CD8-positive, alpha-beta memory T cell (primary cell): ENCODE measurements around the gene WIPF3. TPM values are rescaled to one million over a fixed set of nuclear protein-coding genes. Genes with fewer than 3 reads are reported as not detected.
A peak's percentile ranks its signal among the peaks of the same experiment; 100 is the strongest.

ENCODE experiments used
- CTCF ChIA-PET: fragments of 350-600 bp; sonication (Branson Sonifier 250); formaldehyde crosslinking; loops from one replicate; lab custom pipeline; 2021; ENCODE audit warnings: antibody characterized with exemption; lab: Charles Lee
- POLR2A ChIA-PET: fragments of 350-600 bp; sonication (Branson Sonifier 250); formaldehyde crosslinking; loops from one replicate; lab custom pipeline; 2021; ENCODE audit warnings: antibody characterized with exemption; lab: Charles Lee
- DNase-seq, 5 donors: peaks; one replicate each; pipeline versions ENCODE4 v3.0.0 to v3.0.0-alpha.2; 2020 to 2022; ENCODE audit warnings: mixed read lengths in 1 of 5
- H3K27ac ChIP-seq: one replicate; pipeline ENCODE4 v1.7.0; 2013; ENCODE audit warnings: low read depth, mild to moderate bottlenecking, low read length, moderate library complexity
- H3K27me3 ChIP-seq: 2 replicates; pipeline ENCODE4 v1.7.0; 2013; ENCODE audit warnings: low read length, mild to moderate bottlenecking; ENCODE audit not compliant: insufficient read depth, poor library complexity, severe bottlenecking
- H3K36me3 ChIP-seq: 2 replicates; pipeline ENCODE4 v1.7.0; 2013; ENCODE audit warnings: mild to moderate bottlenecking, low read length, moderate library complexity; ENCODE audit not compliant: insufficient read depth
- H3K4me1 ChIP-seq: 2 replicates; pipeline ENCODE4 v1.7.0; 2013; ENCODE audit warnings: mild to moderate bottlenecking, low read length, moderate library complexity; ENCODE audit not compliant: insufficient read depth
- H3K4me3 ChIP-seq: 2 replicates; pipeline ENCODE4 v1.7.0; 2013; ENCODE audit warnings: mild to moderate bottlenecking, low read length
- H3K9me3 ChIP-seq: 2 replicates; pipeline ENCODE4 v1.7.0; 2013; ENCODE audit warnings: mild to moderate bottlenecking, low read length
- H3K27ac Mint-ChIP-seq, 8 donors: one replicate each; pipeline ENCODE4 v1.8.0; 2020 to 2021; ENCODE audit warnings: mixed read lengths in 8 of 8, mild to moderate bottlenecking in 6 of 8, inconsistent platforms in 3 of 8, moderate library complexity in 3 of 8
- H3K27me3 Mint-ChIP-seq, 2 donors: one replicate each; pipeline ENCODE4 v1.8.0; 2020 to 2021; ENCODE audit warnings: mixed read lengths in 2 of 2, mild to moderate bottlenecking in 1 of 2, moderate library complexity in 1 of 2
- H3K36me3 Mint-ChIP-seq, 3 donors: one replicate each; pipeline ENCODE4 v1.8.0; 2020 to 2021; ENCODE audit warnings: mixed read lengths in 3 of 3, inconsistent platforms in 1 of 3, mild to moderate bottlenecking in 1 of 3
- H3K4me1 Mint-ChIP-seq, 3 donors: one replicate each; pipeline ENCODE4 v1.8.0; 2020 to 2021; ENCODE audit warnings: mixed read lengths in 3 of 3, inconsistent platforms in 1 of 3, mild to moderate bottlenecking in 1 of 3
- H3K4me3 Mint-ChIP-seq, 7 donors: one replicate each; pipeline ENCODE4 v1.8.0; 2020 to 2021; ENCODE audit warnings: mixed read lengths in 7 of 7, mild to moderate bottlenecking in 6 of 7, moderate library complexity in 4 of 7, inconsistent platforms in 2 of 7
- H3K9me3 Mint-ChIP-seq, 5 donors: one replicate each; pipeline ENCODE4 v1.8.0; 2020 to 2022; ENCODE audit warnings: mixed read lengths in 5 of 5, mild to moderate bottlenecking in 3 of 5, moderate library complexity in 2 of 5, inconsistent platforms in 1 of 5
- polyA plus RNA-seq: library from polyadenylated mRNA; unstranded; fragments of 300-500 nt; fragmentation: Illumina TruSeq; gene quantifications from one replicate; pipeline ENCODE4 v1.2.3, GENCODE V29; 2021
- total RNA-seq, 2 experiments: library from RNA; stranded (reverse); gene quantifications; one replicate each; pipeline ENCODE4 v1.2.3, GENCODE V29; 2021

The WIPF3 gene
- total and polyA plus RNA-seq, 3 experiments from 2014 or later = not detected

GRCh38 chr7:29917641-29918040, 111.3 kb downstream of the WIPF3 start:
- Histone ChIP-seq H3K36me3 (no peaks in the 10 kb centered on the region), H3K4me3 (no peak overlapping the region), H3K9me3 (no peaks in the 10 kb centered on the region), H3K4me1 (no peaks in the 10 kb centered on the region), H3K27ac (no peak overlapping the region), H3K27me3 (no peaks in the 10 kb centered on the region)
- ChIA-PET CTCF (no interaction called here), POLR2A (no interaction called here)
- Mint-ChIP-seq H3K4me1 (no peaks in the 10 kb centered on the region), H3K9me3 (no peaks in the 10 kb centered on the region), H3K36me3 (no peaks in the 10 kb centered on the region), H3K27me3 (peaks cover 10 to 28% of the 10 kb centered on the region in 2 donors), H3K27ac (no peak overlapping the region), H3K4me3 (no peak overlapping the region)
- DNase-seq = no peak

DNA sequence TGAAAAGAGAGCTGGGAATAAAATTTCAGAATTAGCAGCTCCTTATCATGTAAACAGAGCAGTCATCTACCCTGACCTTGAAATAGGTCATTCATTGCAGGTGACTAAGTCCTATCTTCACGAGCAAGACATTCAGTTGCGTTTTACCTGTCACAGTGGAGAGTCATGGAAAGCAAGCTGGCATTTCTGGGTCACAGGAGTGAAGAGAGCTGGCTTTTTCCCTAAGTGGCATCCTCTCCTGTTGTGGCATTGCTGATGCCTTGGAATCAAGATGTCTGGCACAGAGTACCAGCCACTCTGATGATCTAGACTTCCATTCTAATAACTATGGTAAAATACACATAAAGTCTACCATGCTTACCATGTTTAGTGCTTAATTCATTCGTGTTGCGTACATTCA, 112.5 kb downstream of the WIPF3 start:
- Histone ChIP-seq H3K27me3 (no peaks in the 10 kb centered on the region), H3K4me1 (no peaks in the 10 kb centered on the region), H3K9me3 (no peaks in the 10 kb centered on the region), H3K4me3 (no peak overlapping the region), H3K36me3 (no peaks in the 10 kb centered on the region), H3K27ac (no peak overlapping the region)
- POLR2A ChIA-PET = no interaction called here
- Mint-ChIP-seq H3K36me3 (no peaks in the 10 kb centered on the region), H3K4me1 (no peaks in the 10 kb centered on the region), H3K27me3 (peaks cover 12 to 33% of the 10 kb centered on the region in 2 donors), H3K9me3 (no peaks in the 10 kb centered on the region), H3K27ac (no peak overlapping the region), H3K4me3 (no peak overlapping the region)
- CTCF ChIA-PET = no interaction called here
- DNase-seq = no peak

GRCh38 chr7:29919790-29920189, 113.5 kb downstream of the WIPF3 start:
- Mint-ChIP-seq H3K4me3 (no peak overlapping the region), H3K27me3 (peaks cover 15 to 36% of the 10 kb centered on the region in 2 donors), H3K4me1 (no peaks in the 10 kb centered on the region), H3K36me3 (no peaks in the 10 kb centered on the region), H3K9me3 (no peaks in the 10 kb centered on the region), H3K27ac (no peak overlapping the region)
- POLR2A ChIA-PET = no interaction called here
- H3K36me3 ChIP-seq = no peaks in the 10 kb centered on the region
- H3K4me3 ChIP-seq = no peak overlapping the region
- CTCF ChIA-PET = interaction anchor here (2.4 to 3.3 kb wide), 3 partner anchors 10 to 997 kb away, joined by 11 to 20 read pairs (median 12); no protein-coding TSS in a partner anchor
- no peak for DNase-seq
- H3K9me3 ChIP-seq = no peaks in the 10 kb centered on the region
- H3K27me3 ChIP-seq = no peaks in the 10 kb centered on the region
- no peak overlapping the region for H3K27ac ChIP-seq
- H3K4me1 ChIP-seq = no peaks in the 10 kb centered on the region

GRCh38 chr7:29920491-29920890, 114.2 kb downstream of the WIPF3 start:
- Histone ChIP-seq H3K4me3 (no peak overlapping the region), H3K4me1 (no peaks in the 10 kb centered on the region), H3K36me3 (no peaks in the 10 kb centered on the region), H3K27me3 (no peaks in the 10 kb centered on the region), H3K27ac (no peak overlapping the region), H3K9me3 (no peaks in the 10 kb centered on the region)
- no peak for DNase-seq
- CTCF ChIA-PET = interaction anchor here (1.3 to 3.3 kb wide), 6 partner anchors 8 to 998 kb away, joined by 3 to 20 read pairs (median 9); no protein-coding TSS in a partner anchor
- no peaks in the 10 kb centered on the region for H3K4me1 Mint-ChIP-seq
- H3K9me3 Mint-ChIP-seq = no peaks in the 10 kb centered on the region
- no peaks in the 10 kb centered on the region for H3K36me3 Mint-ChIP-seq
- POLR2A ChIA-PET = interaction anchor here (0.6 kb wide), 1 partner anchor 684 kb away, joined by 8 read pairs; no protein-coding TSS in a partner anchor
- peak overlapping the region in 1 of 8 donors; percentile 30 for H3K27ac Mint-ChIP-seq
- no peak overlapping the region for H3K4me3 Mint-ChIP-seq
- peaks cover 9 to 35% of the 10 kb centered on the region in 2 donors for H3K27me3 Mint-ChIP-seq

DNA sequence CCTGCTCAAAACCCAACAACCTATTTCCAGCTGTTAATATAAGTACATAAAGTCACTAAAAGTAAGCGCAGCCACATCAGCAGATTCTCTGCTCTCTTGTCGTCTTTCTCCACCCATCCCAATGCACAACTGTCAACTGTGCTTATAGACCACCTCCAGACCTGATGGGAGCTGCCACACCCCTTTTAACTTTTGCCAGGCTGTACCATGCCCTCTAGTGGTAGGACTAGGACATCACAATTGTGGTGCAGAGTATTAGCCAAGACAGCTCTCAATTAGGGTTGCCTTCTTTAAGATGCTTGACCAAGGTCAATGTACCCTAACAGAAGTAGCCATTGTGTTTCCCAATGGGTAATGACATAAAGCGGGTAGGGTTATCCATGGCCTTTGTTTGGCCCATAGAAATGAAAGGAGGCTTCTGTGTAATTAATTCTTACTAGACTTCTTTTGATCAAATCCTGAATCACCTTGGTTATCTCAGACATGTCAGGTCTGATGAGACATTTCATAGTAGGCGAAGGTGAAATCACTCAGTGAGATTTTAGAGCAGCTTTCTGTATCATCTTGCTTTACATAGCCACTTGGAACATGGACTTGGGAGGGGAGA, 115.2 kb downstream of the WIPF3 start:
- no peak overlapping the region for H3K27ac ChIP-seq
- Mint-ChIP-seq H3K36me3 (no peaks in the 10 kb centered on the region), H3K27me3 (peaks cover 7 to 33% of the 10 kb centered on the region in 2 donors), H3K4me1 (no peaks in the 10 kb centered on the region), H3K27ac (no peak overlapping the region), H3K9me3 (no peaks in the 10 kb centered on the region), H3K4me3 (no peak overlapping the region)
- ChIA-PET CTCF (interaction anchor here (0.6 to 3.3 kb wide), 9 partner anchors 9 to 999 kb away, joined by 3 to 20 read pairs (median 3); no protein-coding TSS in a partner anchor), POLR2A (no interaction called here)
- H3K36me3 ChIP-seq = no peaks in the 10 kb centered on the region
- DNase-seq = peak in 4 of 5 donors; percentile 7 to 49 (median 38)
- no peaks in the 10 kb centered on the region for H3K4me1 ChIP-seq
- H3K9me3 ChIP-seq = no peaks in the 10 kb centered on the region
- H3K4me3 ChIP-seq = no peak overlapping the region
- H3K27me3 ChIP-seq = no peaks in the 10 kb centered on the region

DNA sequence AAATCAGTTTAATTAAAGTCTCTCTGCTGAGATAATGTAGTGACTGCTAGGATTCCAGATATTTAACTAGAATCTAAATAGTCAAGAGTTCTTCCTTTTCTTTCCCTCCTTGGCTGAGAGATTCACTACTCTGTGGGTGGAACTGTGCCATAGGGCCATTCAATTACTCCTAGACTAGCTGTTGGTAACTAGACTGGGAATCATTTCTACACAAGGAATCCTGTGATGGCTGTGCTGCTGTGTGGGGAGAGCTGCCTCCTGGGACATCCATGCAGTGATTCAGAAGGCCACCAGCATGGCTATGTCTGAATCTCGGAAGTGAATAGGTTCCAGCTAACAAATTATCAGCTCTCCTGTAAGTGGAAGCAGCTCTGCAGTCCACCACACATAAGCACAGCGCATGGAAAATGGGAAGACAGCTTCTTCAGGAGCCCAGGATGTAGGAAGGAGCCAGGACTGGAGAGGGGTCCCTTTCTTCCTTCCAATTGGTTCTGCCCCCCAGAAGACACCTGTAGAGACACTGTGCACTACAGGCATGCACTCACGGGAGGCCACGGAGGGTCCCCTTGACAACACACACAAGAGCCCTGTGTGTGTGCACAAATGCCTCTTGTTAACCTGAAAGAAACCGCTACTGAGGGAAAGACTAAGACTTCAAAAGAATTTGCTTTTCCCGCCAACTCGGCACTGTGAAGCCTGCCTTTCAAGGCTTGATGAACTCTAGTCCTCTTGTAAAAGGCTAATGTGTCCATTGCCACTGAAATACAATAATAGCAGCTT, 116.8 kb downstream of the WIPF3 start:
- CTCF ChIA-PET = interaction anchor here (1.4 to 3.3 kb wide), 3 partner anchors 108 to 1001 kb away, joined by 3 to 12 read pairs (median 7); no protein-coding TSS in a partner anchor
- peaks cover 10 to 25% of the 10 kb centered on the region in 2 donors for H3K27me3 Mint-ChIP-seq
- Histone ChIP-seq H3K36me3 (no peaks in the 10 kb centered on the region), H3K27me3 (no peaks in the 10 kb centered on the region), H3K4me3 (no peak overlapping the region), H3K27ac (no peak overlapping the region), H3K9me3 (no peaks in the 10 kb centered on the region), H3K4me1 (no peaks in the 10 kb centered on the region)
- H3K4me3 Mint-ChIP-seq = no peak overlapping the region
- DNase-seq = no peak
- POLR2A ChIA-PET = no interaction called here
- H3K4me1 Mint-ChIP-seq = no peaks in the 10 kb centered on the region
- H3K27ac Mint-ChIP-seq = no peak overlapping the region
- H3K9me3 Mint-ChIP-seq = no peaks in the 10 kb centered on the region
- no peaks in the 10 kb centered on the region for H3K36me3 Mint-ChIP-seq

- H3K4me3 ChIP-seq = no peak overlapping the region
- Mint-ChIP-seq H3K4me3 (no peak overlapping the region), H3K36me3 (no peaks in the 10 kb centered on the region), H3K27ac (peak overlapping the region in 1 of 8 donors; percentile 61), H3K27me3 (peaks cover 10 to 25% of the 10 kb centered on the region in 2 donors), H3K9me3 (no peaks in the 10 kb centered on the region), H3K4me1 (no peaks in the 10 kb centered on the region)
- H3K9me3 ChIP-seq = no peaks in the 10 kb centered on the region
- no peaks in the 10 kb centered on the region for H3K36me3 ChIP-seq
- DNase-seq = no peak
- H3K27me3 ChIP-seq = no peaks in the 10 kb centered on the region
- ChIA-PET CTCF (no interaction called here), POLR2A (no interaction called here)
- H3K27ac ChIP-seq = no peak overlapping the region
- no peaks in the 10 kb centered on the region for H3K4me1 ChIP-seq
These were observed 117.7 kb downstream of the WIPF3 start for GRCh38 chr7:29924006-29924405.

GRCh38 chr7:29924684-29925083, 118.4 kb downstream of the WIPF3 start:
- ChIA-PET CTCF (no interaction called here), POLR2A (no interaction called here)
- H3K27me3 Mint-ChIP-seq = peaks cover 10 to 25% of the 10 kb centered on the region in 2 donors
- no peaks in the 10 kb centered on the region for H3K9me3 Mint-ChIP-seq
- Histone ChIP-seq H3K36me3 (no peaks in the 10 kb centered on the region), H3K27me3 (no peaks in the 10 kb centered on the region), H3K4me3 (no peak overlapping the region), H3K27ac (no peak overlapping the region), H3K4me1 (no peaks in the 10 kb centered on the region), H3K9me3 (no peaks in the 10 kb centered on the region)
- H3K4me3 Mint-ChIP-seq = no peak overlapping the region
- H3K4me1 Mint-ChIP-seq = no peaks in the 10 kb centered on the region
- DNase-seq = no peak
- H3K36me3 Mint-ChIP-seq = no peaks in the 10 kb centered on the region
- peak overlapping the region in 1 of 8 donors; percentile 43 for H3K27ac Mint-ChIP-seq
